Measurements from ENCODE around the gene GALNT16. TPM values are rescaled to one million over a fixed set of nuclear protein-coding genes. Genes with fewer than 3 reads are reported as not detected.

GALNT16 gene
- total RNA-seq, 4 donors from 2014 or later = 2.2 to 7.1 (median 6.9) TPM

- TF ChIP-seq CTCF (IDR thresholded peaks at IDR 0.05) (no peak), POLR2A (IDR thresholded peaks at IDR 0.05) (no peak)
- WGBS, 2 donors = 86 to 96% methylated on average over 4 to 11 of the region's 11 CpGs
- intact Hi-C loops (cut with DNase I) = no loop called here
Measured at GRCh38 chr14:69349091-69349777, 89.3 kb downstream of the GALNT16 start.

GRCh38 chr14:69350892-69351291, 90.9 kb downstream of the GALNT16 start:
- Histone ChIP-seq H3K4me1 (peaks cover 4 to 18% of the 10 kb centered on the region in 2 donors), H3K4me3 (replicated peaks in 1 of 3) (no peak overlapping the region), H3K9me3 (no peaks in the 10 kb centered on the region), H3K27me3 (no peaks in the 10 kb centered on the region), H3K27ac (no peak overlapping the region), H3K36me3 (no peaks in the 10 kb centered on the region)
- TF ChIP-seq CTCF (IDR thresholded peaks at IDR 0.05) = no peak
- TF ChIP-seq POLR2A (IDR thresholded peaks at IDR 0.05) = no peak
- intact Hi-C loops (cut with DNase I) = no loop called here
- 78 to 89% methylated on average over 5 of the region's 5 CpGs for WGBS, 2 donors
- DNase-seq = no peak

More at GRCh38 chr14:69349091-69349777, 89.3 kb downstream of the GALNT16 start:
- H3K27ac ChIP-seq = no peak overlapping the region
- peaks cover 0 to 3% of the 10 kb centered on the region in 2 donors for H3K4me1 ChIP-seq
- H3K36me3 ChIP-seq = no peaks in the 10 kb centered on the region
- H3K4me3 ChIP-seq (replicated peaks in 1 of 3) = no peak overlapping the region
- H3K27me3 ChIP-seq = no peaks in the 10 kb centered on the region
- no peaks in the 10 kb centered on the region for H3K9me3 ChIP-seq
- DNase-seq = no peak

GRCh38 chr14:69351385-69351784, 91.4 kb downstream of the GALNT16 start:
- H3K4me3 ChIP-seq (replicated peaks in 1 of 3) = no peak overlapping the region
- no peak for TF ChIP-seq POLR2A (IDR thresholded peaks at IDR 0.05)
- TF ChIP-seq CTCF (IDR thresholded peaks at IDR 0.05) = no peak
- WGBS, 2 donors = 73 to 82% methylated on average over 3 of the region's 3 CpGs
- intact Hi-C loops (cut with DNase I) = no loop called here
- no peaks in the 10 kb centered on the region for H3K27me3 ChIP-seq
- no peaks in the 10 kb centered on the region for H3K9me3 ChIP-seq
- H3K36me3 ChIP-seq = no peaks in the 10 kb centered on the region
- H3K27ac ChIP-seq = no peak overlapping the region
- peaks cover 9 to 23% of the 10 kb centered on the region in 2 donors for H3K4me1 ChIP-seq
- DNase-seq = no peak

DNA sequence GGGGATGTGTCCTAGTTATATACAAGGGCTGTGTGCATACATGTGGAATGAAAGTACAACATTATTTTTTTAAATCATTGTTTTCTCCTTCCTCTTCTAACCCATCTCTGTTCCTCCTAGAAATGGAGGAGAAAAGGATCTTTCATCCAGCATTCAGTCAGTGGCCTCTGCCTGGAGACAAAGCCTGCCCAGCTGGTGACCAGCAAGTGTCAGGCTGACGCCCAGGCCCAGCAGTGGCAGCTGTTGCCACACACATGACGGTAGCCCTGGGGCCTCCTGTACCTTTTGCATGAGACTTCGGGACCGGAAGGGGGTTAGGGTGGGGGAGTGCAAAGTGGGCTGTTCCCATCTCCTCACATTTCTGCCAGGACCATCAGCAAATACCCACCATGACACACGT, 92.0 kb downstream of the GALNT16 start:
- Histone ChIP-seq H3K4me1 (peaks cover 13 to 23% of the 10 kb centered on the region in 2 donors), H3K9me3 (no peaks in the 10 kb centered on the region), H3K36me3 (no peaks in the 10 kb centered on the region), H3K4me3 (replicated peaks in 1 of 3) (no peak overlapping the region), H3K27ac (no peak overlapping the region), H3K27me3 (no peaks in the 10 kb centered on the region)
- no peak for TF ChIP-seq POLR2A (IDR thresholded peaks at IDR 0.05)
- TF ChIP-seq CTCF (IDR thresholded peaks at IDR 0.05) = no peak
- intact Hi-C loops (cut with DNase I) = no loop called here
- DNase-seq = no peak
- WGBS, 2 donors = 88 to 90% methylated on average over 5 of the region's 5 CpGs

- TF ChIP-seq POLR2A (IDR thresholded peaks at IDR 0.05) (no peak), CTCF (IDR thresholded peaks at IDR 0.05) (no peak)
- Histone ChIP-seq H3K36me3 (no peaks in the 10 kb centered on the region), H3K4me1 (peaks cover 13 to 23% of the 10 kb centered on the region in 2 donors), H3K27me3 (no peaks in the 10 kb centered on the region), H3K4me3 (replicated peaks in 1 of 3) (no peak overlapping the region), H3K27ac (no peak overlapping the region), H3K9me3 (no peaks in the 10 kb centered on the region)
- no peak for DNase-seq
- intact Hi-C loops (cut with DNase I) = no loop called here
- WGBS, 2 donors = 94 to 95% methylated on average over 3 of the region's 3 CpGs
Measured at GRCh38 chr14:69353168-69353567, 93.2 kb downstream of the GALNT16 start.
